ENCODE results near the gene KCNN4. TPM values are rescaled to one million over a fixed set of nuclear protein-coding genes. Genes with fewer than 3 reads are reported as not detected.
A peak's percentile ranks its signal among the peaks of the same experiment; 100 is the strongest.

The KCNN4 gene
- total and polyA plus RNA-seq, 2 donors (not counting 3 experiments of a cell fraction or from before 2014, with no cell fraction given) = 0.29 TPM; not detected in 1

DNA sequence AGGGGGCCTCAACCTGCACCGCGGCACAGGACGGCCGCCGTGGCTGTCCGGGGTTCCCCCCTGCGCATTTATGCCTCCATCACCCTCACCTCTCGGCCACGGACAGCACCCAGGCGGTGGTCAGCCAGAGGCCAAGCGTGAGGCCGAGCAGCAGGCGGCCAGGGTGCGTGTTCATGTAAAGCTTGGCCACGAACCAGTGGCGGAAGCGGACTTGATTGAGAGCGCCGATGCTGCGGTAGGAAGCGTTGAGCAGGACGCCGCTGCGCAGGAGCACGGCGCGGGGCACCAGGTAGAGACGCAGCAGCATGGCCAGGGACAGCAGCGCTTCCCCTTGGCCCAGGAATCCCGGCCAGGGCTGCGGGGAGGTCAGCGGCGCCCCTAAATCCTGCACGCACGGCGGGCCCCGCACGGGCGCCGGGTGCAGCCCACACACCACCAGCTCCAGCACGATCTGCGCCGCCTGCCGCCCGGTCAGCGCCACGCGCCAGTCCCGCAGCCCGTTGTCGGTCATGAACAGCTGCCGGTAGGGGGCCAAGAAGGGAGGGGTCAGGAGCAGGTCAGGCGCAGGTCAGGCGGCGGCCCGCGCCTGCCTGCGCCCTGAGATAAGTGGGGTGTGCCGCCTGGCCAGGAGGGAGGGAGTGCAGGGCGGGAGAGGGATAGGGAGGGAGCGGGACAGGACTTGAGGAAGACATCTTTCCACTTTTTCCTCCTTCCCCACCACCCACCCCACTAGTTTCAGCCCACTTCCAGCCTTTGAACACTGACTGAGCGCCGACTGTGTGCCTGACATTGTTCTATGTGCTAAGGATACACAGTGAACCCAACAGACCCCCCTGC lies 6.5 kb downstream of the KCNN4 start:
- Histone ChIP-seq H3K4me1 (ENCODE audit: control insufficient read depth, extremely low read depth, insufficient read depth, low read length) (peaks cover 22% of the 10 kb centered on the region), H3K27me3 (ENCODE audit: control insufficient read depth in 2 of 2, insufficient read depth in 2 of 2, low read length in 2 of 2) (peaks cover 0 to 3% of the 10 kb centered on the region in 2 experiments), H3K9me1 (replicated peaks; ENCODE audit: control insufficient read depth, extremely low read depth, insufficient read depth, low read length) (no peaks in the 10 kb centered on the region), H3K36me3 (ENCODE audit: control insufficient read depth in 2 of 2, extremely low read depth in 1 of 2, insufficient read depth in 2 of 2, low read length in 2 of 2) (no peaks in the 10 kb centered on the region), H4K20me1 (replicated peaks; ENCODE audit: control insufficient read depth, extremely low read depth, insufficient read depth, low read length) (no peaks in the 10 kb centered on the region), H3K27ac (ENCODE audit: insufficient read depth, low read depth, low read length) (no peak overlapping the region), H2AFZ (ENCODE audit: low read depth, low read length) (peak overlapping the region; percentile 79), H3K4me3 (replicated peaks in 1 of 3; ENCODE audit: insufficient read depth in 1 of 3, low read depth in 1 of 3, low read length in 3 of 3) (no peak overlapping the region), H3K4me2 (ENCODE audit: insufficient read depth, low read length) (no peak overlapping the region), H3K9me3 (replicated peaks; ENCODE audit: control insufficient read depth, insufficient read depth, low read length) (no peaks in the 10 kb centered on the region), H3K79me2 (ENCODE audit: control insufficient read depth, insufficient read depth, low read length) (no peaks in the 10 kb centered on the region), H3K9ac (replicated peaks; ENCODE audit: extremely low read depth, insufficient read depth, low read length) (no peak overlapping the region)
- no TSS peak for BruUV-seq (replicated peaks)
- FAIRE-seq (no peak), DNase-seq (ENCODE audit: low read depth, low spot score) (peak; percentile 70)
- POLR2A ChIA-PET = interaction anchor here (0.5 kb wide), 1 partner anchor 53 kb away, joined by 4 read pairs; the partner anchor contains the start of gene ZNF283
- dilution Hi-C loops (cut with MboI; ENCODE audit: extremely low pct_ligation_motif_present, low sequenced_read_pairs) (no loop called here), intact Hi-C loops (cut with micrococcal nuclease) (loop anchor here (1.0 kb wide), 2 partner anchors 8 to 29 kb away; no protein-coding TSS in a partner anchor)
- peak; percentile 27 to 93 for TF ChIP-seq CTCF (IDR thresholded peaks at IDR 0.05; ENCODE audit: extremely low read depth in 1 of 2, insufficient read depth in 1 of 2, low read depth in 1 of 2, low read length in 2 of 2)
- peak; percentile 19 for TF ChIP-seq EZH2 (IDR thresholded peaks at IDR 0.05; ENCODE audit: borderline replicate concordance, low read depth, low read length, severe bottlenecking)
- no peak for TF ChIP-seq MYC (IDR thresholded peaks at IDR 0.05; ENCODE audit: low read depth, low read length)
- no peak for TF ChIP-seq POLR2A (IDR thresholded peaks at IDR 0.05; ENCODE audit: low read depth, low read length)
- TF ChIP-seq FOS (IDR thresholded peaks at IDR 0.05; ENCODE audit: borderline replicate concordance, insufficient read depth, low read length) = no peak
- TF ChIP-seq, protein P1, sequence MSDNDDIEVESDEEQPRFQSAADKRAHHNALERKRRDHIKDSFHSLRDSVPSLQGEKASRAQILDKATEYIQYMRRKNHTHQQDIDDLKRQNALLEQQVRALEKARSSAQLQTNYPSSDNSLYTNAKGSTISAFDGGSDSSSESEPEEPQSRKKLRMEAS (IDR thresholded peaks at IDR 0.05; ENCODE audit: insufficient read depth, insufficient read length) = peak; percentile 3
- CTCF ChIA-PET = interaction anchor here (0.7 to 6.8 kb wide), 24 partner anchors 8 to 106 kb away, joined by 3 to 114 read pairs (median 5); partner anchors contain the start of gene SMG9
